DND-41 (cell line): ENCODE results near the gene DDX24.

Experiments used
- ATAC-seq: fragments of 200-7000 bp; cut with Tn5 transposase; 3 replicates; pipeline ENCODE4 v1.9.1; 2021; ENCODE audit warnings: low read depth; ENCODE audit not compliant: insufficient read depth
- DNase-seq: peaks from one replicate; pipeline ENCODE4 v3.0.0-alpha.2; 2020
- H2AFZ ChIP-seq: 2 replicates; pipeline ENCODE4 v1.6.0; 2012; ENCODE audit warnings: low read depth, low read length
- H3K27ac ChIP-seq: 2 replicates; pipeline ENCODE4 v1.5.1; 2012; ENCODE audit warnings: low read length, inconsistent platforms
- H3K27me3 ChIP-seq: fragments of 200-600 bp; sonication (generic); 2 replicates; pipeline ENCODE4 v1.6.0; 2012; ENCODE audit warnings: low read length, mild to moderate bottlenecking, inconsistent platforms; ENCODE audit not compliant: insufficient read depth, poor library complexity
- H3K36me3 ChIP-seq: 2 replicates; pipeline ENCODE4 v1.5.1; 2012; ENCODE audit warnings: low read length, inconsistent platforms; ENCODE audit not compliant: insufficient read depth
- H3K4me1 ChIP-seq: 2 replicates; pipeline ENCODE4 v1.5.1; 2012; ENCODE audit warnings: mild to moderate bottlenecking, low read length; ENCODE audit not compliant: insufficient read depth
- H3K4me2 ChIP-seq: 2 replicates; pipeline ENCODE4 v1.6.0; 2012; ENCODE audit warnings: mild to moderate bottlenecking, moderate library complexity, low read length, inconsistent platforms; ENCODE audit not compliant: insufficient read depth
- H3K4me3 ChIP-seq, 2 experiments: fragments of 200-600 bp in 1 of 2; shearing (Covaris generic) in 1 of 2; 2 replicates each; pipeline ENCODE4 v1.5.1; 2012 to 2016; ENCODE audit warnings: inconsistent platforms in 2 of 2, low read length in 2 of 2, mild to moderate bottlenecking in 2 of 2, low read depth in 1 of 2, moderate library complexity in 1 of 2
- H3K79me2 ChIP-seq: 2 replicates; pipeline ENCODE4 v1.6.0; 2012; ENCODE audit warnings: low read length, inconsistent platforms; ENCODE audit not compliant: insufficient read depth
- H3K9ac ChIP-seq: 2 replicates; pipeline ENCODE4 v1.6.0; 2012; ENCODE audit warnings: low read depth, mild to moderate bottlenecking, inconsistent platforms, low read length, moderate library complexity
- H3K9me3 ChIP-seq: 2 replicates; pipeline ENCODE4 v1.5.1; 2012; ENCODE audit warnings: low read length, moderate library complexity, mild to moderate bottlenecking, inconsistent platforms; ENCODE audit not compliant: insufficient read depth, severe bottlenecking
- H4K20me1 ChIP-seq: 2 replicates; pipeline ENCODE4 v1.6.0; 2012; ENCODE audit warnings: low read length; ENCODE audit not compliant: insufficient read depth
- EZH2 ChIP-seq: IDR thresholded peaks from 3 replicates; pipeline ENCODE4 v1.6.1; 2012; ENCODE audit warnings: borderline replicate concordance, low read depth, mild to moderate bottlenecking, moderate library complexity, low read length, inconsistent platforms; ENCODE audit not compliant: severe bottlenecking
- TF ChIP-seq, protein P1 (sequence below): IDR thresholded peaks from 2 replicates; pipeline ENCODE4 v1.5.1; 2012; ENCODE audit warnings: borderline replicate concordance, low read length, moderate library complexity, mild to moderate bottlenecking; ENCODE audit not compliant: poor library complexity, severe bottlenecking; ENCODE audit errors: extremely low read depth

DDX24 gene

DNA sequence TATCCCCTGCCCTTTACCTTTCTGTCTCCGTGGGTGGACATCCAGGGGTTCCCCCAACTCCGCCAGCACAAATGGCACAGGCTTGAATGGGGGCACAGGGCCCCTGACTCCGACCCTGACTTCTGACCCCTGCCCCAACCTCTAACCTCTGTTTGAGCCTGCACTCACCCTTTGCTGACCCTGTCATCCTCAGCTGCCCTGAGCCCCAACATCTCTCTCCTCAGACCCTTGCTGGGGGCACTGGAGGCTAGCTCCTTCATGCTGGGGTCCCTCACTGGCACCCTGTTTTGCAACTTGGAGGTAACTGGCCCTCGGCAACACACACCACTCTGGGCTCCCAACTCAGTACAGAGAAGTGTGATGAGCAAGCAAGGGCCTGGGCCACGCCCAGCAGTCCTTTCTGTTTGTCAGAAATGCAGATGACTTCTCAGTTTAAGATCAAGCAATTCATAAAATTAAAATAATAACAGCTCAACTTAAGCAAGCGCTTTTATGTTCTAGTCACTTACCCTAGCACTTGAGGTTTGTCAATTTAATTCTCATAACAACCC is 31.6 kb upstream of the DDX24 start:
- DNase-seq (no peak), ATAC-seq (no peak)
- TF ChIP-seq EZH2 = no peak
- TF ChIP-seq, protein P1, sequence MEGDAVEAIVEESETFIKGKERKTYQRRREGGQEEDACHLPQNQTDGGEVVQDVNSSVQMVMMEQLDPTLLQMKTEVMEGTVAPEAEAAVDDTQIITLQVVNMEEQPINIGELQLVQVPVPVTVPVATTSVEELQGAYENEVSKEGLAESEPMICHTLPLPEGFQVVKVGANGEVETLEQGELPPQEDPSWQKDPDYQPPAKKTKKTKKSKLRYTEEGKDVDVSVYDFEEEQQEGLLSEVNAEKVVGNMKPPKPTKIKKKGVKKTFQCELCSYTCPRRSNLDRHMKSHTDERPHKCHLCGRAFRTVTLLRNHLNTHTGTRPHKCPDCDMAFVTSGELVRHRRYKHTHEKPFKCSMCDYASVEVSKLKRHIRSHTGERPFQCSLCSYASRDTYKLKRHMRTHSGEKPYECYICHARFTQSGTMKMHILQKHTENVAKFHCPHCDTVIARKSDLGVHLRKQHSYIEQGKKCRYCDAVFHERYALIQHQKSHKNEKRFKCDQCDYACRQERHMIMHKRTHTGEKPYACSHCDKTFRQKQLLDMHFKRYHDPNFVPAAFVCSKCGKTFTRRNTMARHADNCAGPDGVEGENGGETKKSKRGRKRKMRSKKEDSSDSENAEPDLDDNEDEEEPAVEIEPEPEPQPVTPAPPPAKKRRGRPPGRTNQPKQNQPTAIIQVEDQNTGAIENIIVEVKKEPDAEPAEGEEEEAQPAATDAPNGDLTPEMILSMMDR = no peak
- Histone ChIP-seq H2AFZ (no peak overlapping the region), H3K79me2 (no peaks in the 10 kb centered on the region), H3K9ac (no peak overlapping the region), H3K4me2 (no peak overlapping the region), H3K27me3 (no peaks in the 10 kb centered on the region), H3K36me3 (no peaks in the 10 kb centered on the region), H3K27ac (no peak overlapping the region), H3K9me3 (no peaks in the 10 kb centered on the region), H4K20me1 (no peaks in the 10 kb centered on the region), H3K4me1 (no peaks in the 10 kb centered on the region), H3K4me3 (no peak overlapping the region)

DNA sequence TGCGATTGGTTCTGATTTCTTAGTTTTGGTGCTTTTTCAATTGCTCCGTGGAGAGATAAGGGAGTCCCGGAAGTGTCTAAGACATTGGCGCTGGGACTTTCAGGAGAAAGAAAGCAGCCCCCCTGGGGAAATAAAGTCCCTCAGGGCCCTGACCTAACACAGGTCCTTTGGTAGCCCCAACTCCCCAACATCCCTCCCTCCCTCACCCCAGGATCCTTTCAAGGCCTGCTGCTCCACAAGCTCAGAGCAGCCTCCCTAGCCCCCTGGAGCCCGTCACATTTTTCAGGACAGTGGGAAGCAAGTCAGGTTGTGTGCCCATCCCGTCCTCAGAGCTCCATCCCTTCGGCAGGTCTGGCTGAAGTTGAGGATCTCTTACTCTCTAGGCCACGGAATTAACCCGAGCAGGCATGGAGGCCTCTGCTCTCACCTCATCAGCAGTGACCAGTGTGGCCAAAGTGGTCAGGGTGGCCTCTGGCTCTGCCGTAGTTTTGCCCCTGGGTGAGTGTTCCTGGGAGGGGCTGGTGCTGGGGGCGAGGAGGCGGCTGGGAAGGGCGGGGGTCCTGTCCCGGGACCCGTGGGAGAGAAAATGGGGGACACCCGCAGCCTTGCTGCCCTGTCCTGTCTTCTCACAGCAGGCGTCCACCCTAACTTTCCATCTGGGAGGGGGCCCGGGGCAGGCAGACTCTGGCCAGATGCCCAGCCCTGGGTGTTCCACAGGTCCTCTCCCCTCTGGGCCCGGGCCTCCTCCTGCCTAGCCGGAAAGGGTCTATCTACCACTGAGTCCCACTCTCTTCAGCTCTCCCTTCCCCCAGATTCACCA is 30.5 kb upstream of the DDX24 start:
- H3K4me2 ChIP-seq = no peak overlapping the region

DNA sequence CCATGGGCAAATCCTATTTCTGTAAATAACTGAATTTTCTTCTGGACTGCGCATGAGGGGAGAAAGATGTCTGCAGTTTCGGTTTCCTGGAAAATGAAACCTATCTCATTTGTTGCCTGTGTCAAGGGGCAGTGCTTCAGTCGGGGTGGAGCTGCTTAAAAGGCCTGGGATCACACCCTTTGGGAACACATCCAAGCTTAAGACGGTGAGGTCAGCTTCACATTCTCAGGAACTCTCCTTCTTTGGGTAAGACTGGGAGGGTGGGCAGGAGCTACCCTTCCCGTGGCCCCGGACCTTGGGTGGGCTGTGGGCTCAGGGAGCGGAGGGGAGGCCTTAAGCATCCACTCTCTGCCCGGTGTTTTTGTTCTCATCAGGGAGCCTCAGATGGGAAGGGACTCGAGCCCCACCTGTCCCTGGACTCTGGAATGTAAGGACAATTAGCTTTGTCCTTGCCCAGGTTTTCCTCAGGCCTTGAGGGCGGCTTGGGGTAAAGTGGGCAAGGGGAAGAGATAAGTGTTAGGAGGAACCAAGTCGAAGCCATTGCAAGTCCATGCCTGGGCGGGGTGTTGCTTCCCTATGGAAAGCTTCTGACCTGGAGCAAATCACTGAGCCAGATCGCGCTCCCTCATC is 29.7 kb upstream of the DDX24 start, which contains the start of gene IFI27:
IFI27 (plus strand) TSS at position 185 of the 630 bp plus-strand sequence.
- Histone ChIP-seq H3K27me3 (no peaks in the 10 kb centered on the region), H3K9me3 (no peaks in the 10 kb centered on the region), H4K20me1 (no peaks in the 10 kb centered on the region), H2AFZ (no peak within 1 kb of the TSS), H3K4me3 (no peak within 1 kb of the TSS), H3K4me2 (no peak within 1 kb of the TSS), H3K9ac (no peak within 1 kb of the TSS), H3K79me2 (no peaks in the 10 kb centered on the region), H3K36me3 (no peaks in the 10 kb centered on the region), H3K4me1 (no peaks in the 10 kb centered on the region), H3K27ac (no peak within 1 kb of the TSS)
- TF ChIP-seq, protein P1 = no peak
- ATAC-seq = no peak
- no peak for DNase-seq

More for the DNA sequence above, 30.5 kb upstream of the DDX24 start:
- H4K20me1 ChIP-seq = no peaks in the 10 kb centered on the region
- DNase-seq (no peak), ATAC-seq (no peak)
- no peaks in the 10 kb centered on the region for H3K79me2 ChIP-seq
- H3K4me3 ChIP-seq = no peak overlapping the region
- no peaks in the 10 kb centered on the region for H3K27me3 ChIP-seq
- no peak overlapping the region for H2AFZ ChIP-seq
- no peaks in the 10 kb centered on the region for H3K36me3 ChIP-seq
- H3K27ac ChIP-seq = no peak overlapping the region
- H3K4me1 ChIP-seq = no peaks in the 10 kb centered on the region
- H3K9me3 ChIP-seq = no peaks in the 10 kb centered on the region
- TF ChIP-seq, protein P1 = no peak
- no peak for TF ChIP-seq EZH2
- no peak overlapping the region for H3K9ac ChIP-seq
